CD14-positive monocyte (primary cell): Measurements from ENCODE around the gene ARFGEF2. TPM values are rescaled to one million over a fixed set of nuclear protein-coding genes. Genes with fewer than 3 reads are reported as not detected.

Source experiments
- DNase-seq, 3 donors: peaks; one replicate each; pipeline ENCODE4 v3.0.0-alpha.2; 2011 to 2022
- H2AFZ ChIP-seq: 2 replicates; pipeline ENCODE4 v1.6.0; 2012; ENCODE audit warnings: mild to moderate bottlenecking, low read depth, low read length, inconsistent platforms; ENCODE audit not compliant: insufficient read depth, poor library complexity, severe bottlenecking
- H3K27ac ChIP-seq, 2 donors: 1 replicate in 1 of 2; 2 replicates in 1 of 2; pipeline ENCODE4 v1.5.1; 2012 to 2013; ENCODE audit warnings: low read length in 2 of 2, control low read depth in 1 of 2, inconsistent platforms in 1 of 2, low read depth in 1 of 2, mild to moderate bottlenecking in 1 of 2
- H3K27me3 ChIP-seq, 2 donors: one replicate each; pipeline versions ENCODE4 v1.6.0 to v1.6.1; 2011 to 2013; ENCODE audit warnings: low read length in 2 of 2; ENCODE audit not compliant: control insufficient read depth in 2 of 2, insufficient read depth in 2 of 2
- H3K36me3 ChIP-seq, 2 donors: replicated peaks in 1 of 2; 1 replicate in 1 of 2; 2 replicates in 1 of 2; pipeline versions ENCODE4 v1.5.1 to v1.6.1; 2012 to 2013; ENCODE audit warnings: low read length in 2 of 2, control low read depth in 1 of 2, inconsistent platforms in 1 of 2, mild to moderate bottlenecking in 1 of 2; ENCODE audit not compliant: insufficient read depth in 2 of 2, control insufficient read depth in 1 of 2
- H3K4me1 ChIP-seq, 2 donors: 1 replicate in 1 of 2; 2 replicates in 1 of 2; pipeline versions ENCODE4 v1.5.1 to v1.6.1; 2012 to 2013; ENCODE audit warnings: low read length in 2 of 2, control low read depth in 1 of 2, inconsistent platforms in 1 of 2, mild to moderate bottlenecking in 1 of 2, moderate library complexity in 1 of 2; ENCODE audit not compliant: insufficient read depth in 2 of 2, control insufficient read depth in 1 of 2
- H3K4me2 ChIP-seq: replicated peaks from 2 replicates; pipeline ENCODE3; 2012; ENCODE audit warnings: low read length, moderate library complexity, mild to moderate bottlenecking; ENCODE audit not compliant: poor library complexity, severe bottlenecking; ENCODE audit errors: extremely low read depth
- H3K4me3 ChIP-seq, 3 experiments: fragments of 200-600 bp in 1 of 3; sonication (generic) in 1 of 3; replicated peaks in 1 of 3; 1 replicate in 2 of 3; 2 replicates in 1 of 3; pipeline ENCODE4 v1.5.1; 2011 to 2013; ENCODE audit warnings: low read length in 3 of 3, mild to moderate bottlenecking in 3 of 3, control low read depth in 2 of 3, low read depth in 2 of 3, inconsistent platforms in 1 of 3, moderate library complexity in 1 of 3
- H3K79me2 ChIP-seq: 2 replicates; pipeline ENCODE4 v1.6.0; 2012; ENCODE audit warnings: mild to moderate bottlenecking, control low read depth, inconsistent platforms, low read length, moderate library complexity; ENCODE audit not compliant: insufficient read depth
- H3K9ac ChIP-seq: 2 replicates; pipeline ENCODE4 v1.6.0; 2017; ENCODE audit warnings: low read length, mild to moderate bottlenecking; ENCODE audit not compliant: insufficient read depth, poor library complexity, severe bottlenecking
- H3K9me3 ChIP-seq, 2 donors: replicated peaks in 1 of 2; 1 replicate in 1 of 2; 2 replicates in 1 of 2; pipeline versions ENCODE4 v1.5.1 to v1.6.1; 2012 to 2013; ENCODE audit warnings: low read length in 2 of 2, control low read depth in 1 of 2; ENCODE audit not compliant: control insufficient read depth in 1 of 2, insufficient read depth in 1 of 2
- H4K20me1 ChIP-seq: 2 replicates; pipeline ENCODE4 v1.6.0; 2012; ENCODE audit warnings: mild to moderate bottlenecking, low read length, control low read depth, moderate library complexity; ENCODE audit not compliant: insufficient read depth
- H3K27ac Mint-ChIP-seq, 7 donors: one replicate each; pipeline ENCODE4 v1.8.0; 2020; ENCODE audit warnings: mild to moderate bottlenecking in 7 of 7, mixed read lengths in 7 of 7, moderate library complexity in 6 of 7, inconsistent platforms in 2 of 7
- H3K27me3 Mint-ChIP-seq, 3 donors: one replicate each; pipeline ENCODE4 v1.8.0; 2021 to 2022; ENCODE audit warnings: low read depth in 3 of 3, mild to moderate bottlenecking in 3 of 3, mixed read lengths in 3 of 3, moderate library complexity in 3 of 3, inconsistent platforms in 1 of 3
- H3K36me3 Mint-ChIP-seq, 2 donors: one replicate each; pipeline ENCODE4 v1.8.0; 2020; ENCODE audit warnings: mixed read lengths in 2 of 2, inconsistent platforms in 1 of 2, mild to moderate bottlenecking in 1 of 2
- H3K4me1 Mint-ChIP-seq: one replicate; pipeline ENCODE4 v1.8.0; 2020; ENCODE audit warnings: mild to moderate bottlenecking, mixed read lengths
- H3K4me3 Mint-ChIP-seq, 2 donors: one replicate each; pipeline ENCODE4 v1.8.0; 2020; ENCODE audit warnings: mild to moderate bottlenecking in 2 of 2, mixed read lengths in 2 of 2, moderate library complexity in 1 of 2
- H3K9me3 Mint-ChIP-seq, 7 donors: one replicate each; pipeline ENCODE4 v1.8.0; 2020 to 2022; ENCODE audit warnings: mixed read lengths in 7 of 7, mild to moderate bottlenecking in 6 of 7, moderate library complexity in 6 of 7, inconsistent platforms in 2 of 7
- WGBS: methylation state at CpG from one replicate; pipeline ENCODE4 v1.1.5; 2013; ENCODE audit warnings: missing lambda C conversion rate; ENCODE audit not compliant: insufficient coverage; 5-methylcytosine and 5-hydroxymethylcytosine counted together
- intact Hi-C, 2 donors: fragments of 100-400 bp; cut with micrococcal nuclease; formaldehyde crosslinking; loops; one replicate each; pipeline versions ENCODE4 v1.15.0 to v1.15.1; 2023
- polyA plus RNA-seq, 3 donors: library from polyadenylated mRNA; depleted of rRNA in 1 of 3; unstranded in 2 of 3; stranded (reverse) in 1 of 3; fragments of 300-500 nt in 2 of 3; fragments of >200 nt in 1 of 3; fragmentation: Illumina TruSeq in 2 of 3; gene quantifications; 1 replicate in 2 of 3; 2 replicates in 1 of 3; pipeline ENCODE4 v1.2.3, GENCODE V29; 2012 to 2021
- TF ChIP-seq, protein P1 (sequence below): fragments of 200-600 bp; IDR thresholded peaks from one replicate; pipeline ENCODE4 v1.8.0; 2022; ENCODE audit warnings: antibody characterized with exemption, mild to moderate bottlenecking

Gene ARFGEF2
- polyA plus RNA-seq, 3 donors, result 4.6 to 10.9 (median 5.5) TPM

GRCh38 chr20:49030954-49031619, 109.6 kb downstream of the ARFGEF2 start:
- TF ChIP-seq, protein P1, sequence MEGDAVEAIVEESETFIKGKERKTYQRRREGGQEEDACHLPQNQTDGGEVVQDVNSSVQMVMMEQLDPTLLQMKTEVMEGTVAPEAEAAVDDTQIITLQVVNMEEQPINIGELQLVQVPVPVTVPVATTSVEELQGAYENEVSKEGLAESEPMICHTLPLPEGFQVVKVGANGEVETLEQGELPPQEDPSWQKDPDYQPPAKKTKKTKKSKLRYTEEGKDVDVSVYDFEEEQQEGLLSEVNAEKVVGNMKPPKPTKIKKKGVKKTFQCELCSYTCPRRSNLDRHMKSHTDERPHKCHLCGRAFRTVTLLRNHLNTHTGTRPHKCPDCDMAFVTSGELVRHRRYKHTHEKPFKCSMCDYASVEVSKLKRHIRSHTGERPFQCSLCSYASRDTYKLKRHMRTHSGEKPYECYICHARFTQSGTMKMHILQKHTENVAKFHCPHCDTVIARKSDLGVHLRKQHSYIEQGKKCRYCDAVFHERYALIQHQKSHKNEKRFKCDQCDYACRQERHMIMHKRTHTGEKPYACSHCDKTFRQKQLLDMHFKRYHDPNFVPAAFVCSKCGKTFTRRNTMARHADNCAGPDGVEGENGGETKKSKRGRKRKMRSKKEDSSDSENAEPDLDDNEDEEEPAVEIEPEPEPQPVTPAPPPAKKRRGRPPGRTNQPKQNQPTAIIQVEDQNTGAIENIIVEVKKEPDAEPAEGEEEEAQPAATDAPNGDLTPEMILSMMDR, result no peak
- Histone ChIP-seq H3K27ac (no peak overlapping the region), H3K4me3 (no peak overlapping the region), H3K9ac (no peak overlapping the region), H3K4me2 (no peak overlapping the region), H3K4me1 (no peaks in the 10 kb centered on the region), H3K36me3 (peaks cover 63 to 94% of the 10 kb centered on the region in 2 donors), H4K20me1 (no peaks in the 10 kb centered on the region), H2AFZ (no peak overlapping the region), H3K79me2 (no peaks in the 10 kb centered on the region), H3K9me3 (no peaks in the 10 kb centered on the region), H3K27me3 (no peaks in the 10 kb centered on the region)
- Mint-ChIP-seq H3K27ac (no peak overlapping the region), H3K4me3 (no peak overlapping the region), H3K27me3 (peaks cover 0 to 2% (median 0%) of the 10 kb centered on the region in 3 donors), H3K9me3 (no peaks in the 10 kb centered on the region), H3K4me1 (no peaks in the 10 kb centered on the region), H3K36me3 (peaks cover 63 to 90% of the 10 kb centered on the region in 2 donors)
- no peak for DNase-seq
- WGBS, result 100% methylated on average over 4 of the region's 6 CpGs
- intact Hi-C loops, result no loop called here

GRCh38 chr20:49032455-49032854, 110.9 kb downstream of the ARFGEF2 start:
- no peaks in the 10 kb centered on the region for H3K79me2 ChIP-seq
- no peak overlapping the region for H3K27ac ChIP-seq
- peaks cover 6 to 7% of the 10 kb centered on the region in 2 donors for H3K4me1 ChIP-seq
- H2AFZ ChIP-seq, result no peak overlapping the region
- peaks cover 0 to 2% (median 0%) of the 10 kb centered on the region in 3 donors for H3K27me3 Mint-ChIP-seq
- no peaks in the 10 kb centered on the region for H3K9me3 Mint-ChIP-seq
- intact Hi-C loops, result no loop called here
- no peak overlapping the region for H3K4me2 ChIP-seq
- H3K4me3 ChIP-seq, result no peak overlapping the region
- peaks cover 60 to 80% of the 10 kb centered on the region in 2 donors for H3K36me3 Mint-ChIP-seq
- DNase-seq, result no peak
- peaks cover 50 to 84% of the 10 kb centered on the region in 2 donors for H3K36me3 ChIP-seq
- no peak overlapping the region for H3K4me3 Mint-ChIP-seq
- no peak overlapping the region for H3K9ac ChIP-seq
- H3K27me3 ChIP-seq, result no peaks in the 10 kb centered on the region
- TF ChIP-seq, protein P1, result no peak
- no peaks in the 10 kb centered on the region for H4K20me1 ChIP-seq
- H3K4me1 Mint-ChIP-seq, result peaks cover 7% of the 10 kb centered on the region
- 92% methylated on average over 6 of the region's 8 CpGs for WGBS
- H3K27ac Mint-ChIP-seq, result no peak overlapping the region
- no peaks in the 10 kb centered on the region for H3K9me3 ChIP-seq
